Activated CD4-positive, alpha-beta T cell treated with anti-CD3 and anti-CD28 coated beads for 24 hours (primary cell): ENCODE data around the gene DNAAF5.
A peak's percentile ranks its signal among the peaks of the same experiment; 100 is the strongest.
"Not testable (repeated sequence)": the region's sequence is repeated elsewhere in the genome, so short reads cannot be mapped to it uniquely, and the experiment has no call there.

ENCODE experiments used
- DNase-seq, 2 donors: peaks; one replicate each; pipeline ENCODE4 v3.0.0-alpha.2; 2020; ENCODE audit warnings: low read depth in 2 of 2

The DNAAF5 gene

GRCh38 chr7:782718-783449 is 56.4 kb downstream of the DNAAF5 start:
- DNase-seq = no peak

- no peak for DNase-seq
These were observed 57.3 kb downstream of the DNAAF5 start for GRCh38 chr7:783556-784490.

- DNase-seq = no peak
These were observed 58.5 kb downstream of the DNAAF5 start for GRCh38 chr7:784971-785370.

- no peak for DNase-seq
These were observed 58.9 kb downstream of the DNAAF5 start for GRCh38 chr7:785416-785815.

GRCh38 chr7:786472-787255 is 60.2 kb downstream of the DNAAF5 start:
- peak; percentile 58 for DNase-seq

GRCh38 chr7:787332-788240 is 61.1 kb downstream of the DNAAF5 start:
- no peak for DNase-seq

GRCh38 chr7:791519-791918 is 65.0 kb downstream of the DNAAF5 start:
- DNase-seq = no peak

- DNase-seq = no peak
These were observed 67.7 kb downstream of the DNAAF5 start for GRCh38 chr7:794207-794606.

GRCh38 chr7:794671-795329 is 68.3 kb downstream of the DNAAF5 start:
- DNase-seq = no peak

- DNase-seq = not testable (repeated sequence)
These were observed 70.1 kb downstream of the DNAAF5 start for GRCh38 chr7:796434-797169.

- no peak for DNase-seq
These were observed 72.5 kb downstream of the DNAAF5 start for GRCh38 chr7:798921-799470.

- DNase-seq = no peak
These were observed 74.2 kb downstream of the DNAAF5 start for GRCh38 chr7:800692-801091.

GRCh38 chr7:801351-801750 is 74.9 kb downstream of the DNAAF5 start:
- DNase-seq = not testable (repeated sequence)

GRCh38 chr7:801940-802381 is 75.5 kb downstream of the DNAAF5 start:
- DNase-seq = no peak

GRCh38 chr7:802500-803242 is 76.2 kb downstream of the DNAAF5 start:
- DNase-seq = no peak

GRCh38 chr7:803243-803635 is 76.7 kb downstream of the DNAAF5 start:
- DNase-seq = no peak

GRCh38 chr7:803796-804195 is 77.3 kb downstream of the DNAAF5 start:
- DNase-seq = not testable (repeated sequence)

GRCh38 chr7:805261-805660 is 78.8 kb downstream of the DNAAF5 start:
- no peak for DNase-seq
